Liver (tissue), 3 donors: ENCODE results near the gene PTGR1.

Experiments used
- FOXA1 ChIP-seq: IDR thresholded peaks from 2 replicates; pipeline ENCODE4 v1.6.1; 2016; ENCODE audit warnings: antibody characterized with exemption
- JUND ChIP-seq, 2 donors: IDR thresholded peaks; 2 replicates each; pipeline ENCODE4 v1.6.1; 2016; ENCODE audit warnings: antibody characterized with exemption in 2 of 2
- RAD21 ChIP-seq, 2 donors: IDR thresholded peaks; 2 replicates each; pipeline ENCODE4 v1.6.1; 2016; ENCODE audit warnings: antibody characterized with exemption in 2 of 2, mild to moderate bottlenecking in 2 of 2
- REST ChIP-seq: IDR thresholded peaks from 2 replicates; pipeline ENCODE4 v1.6.1; 2016; ENCODE audit warnings: antibody characterized with exemption, mild to moderate bottlenecking
- SP1 ChIP-seq: IDR thresholded peaks from 2 replicates; pipeline ENCODE4 v1.6.1; 2018; ENCODE audit warnings: antibody characterized with exemption, mild to moderate bottlenecking
- TAF1 ChIP-seq: conservative IDR thresholded peaks from 2 replicates; pipeline ENCODE4 v1.6.1; 2016; ENCODE audit warnings: antibody characterized with exemption, mild to moderate bottlenecking
- YY1 ChIP-seq: IDR thresholded peaks from 2 replicates; pipeline ENCODE4 v1.6.1; 2016; ENCODE audit warnings: antibody characterized with exemption, mild to moderate bottlenecking
- TF ChIP-seq, protein P1 (sequence below): fragments of 150-350 bp; IDR thresholded peaks from 2 replicates; pipeline ENCODE4 v1.5.1; 2017; ENCODE audit warnings: improper control_type of control experiment, low read depth, low read length; ENCODE audit not compliant: missing input control
- donor health status: healthy.
- donor health status: healthy.

DNA sequence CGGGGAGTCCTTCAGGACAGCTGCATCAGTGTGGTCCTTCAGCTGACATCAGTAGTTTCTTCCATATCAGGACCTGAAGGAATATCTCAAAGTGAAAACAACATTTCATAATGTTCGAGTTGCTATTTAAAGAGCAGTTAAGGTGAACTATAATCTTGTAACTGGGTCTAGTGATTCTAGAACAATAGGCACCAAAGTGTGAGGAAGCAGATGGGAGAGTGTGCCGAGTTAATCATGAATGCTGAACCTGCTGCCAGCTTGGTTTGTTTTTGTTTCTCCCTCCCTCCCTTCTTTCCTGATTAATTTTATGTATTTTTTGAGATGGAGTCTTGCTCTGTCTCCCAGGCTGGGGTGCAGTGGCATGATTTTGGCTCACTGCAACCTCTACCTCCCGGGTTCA is 3.6 kb upstream of the PTGR1 start:
- TF ChIP-seq, protein P1, sequence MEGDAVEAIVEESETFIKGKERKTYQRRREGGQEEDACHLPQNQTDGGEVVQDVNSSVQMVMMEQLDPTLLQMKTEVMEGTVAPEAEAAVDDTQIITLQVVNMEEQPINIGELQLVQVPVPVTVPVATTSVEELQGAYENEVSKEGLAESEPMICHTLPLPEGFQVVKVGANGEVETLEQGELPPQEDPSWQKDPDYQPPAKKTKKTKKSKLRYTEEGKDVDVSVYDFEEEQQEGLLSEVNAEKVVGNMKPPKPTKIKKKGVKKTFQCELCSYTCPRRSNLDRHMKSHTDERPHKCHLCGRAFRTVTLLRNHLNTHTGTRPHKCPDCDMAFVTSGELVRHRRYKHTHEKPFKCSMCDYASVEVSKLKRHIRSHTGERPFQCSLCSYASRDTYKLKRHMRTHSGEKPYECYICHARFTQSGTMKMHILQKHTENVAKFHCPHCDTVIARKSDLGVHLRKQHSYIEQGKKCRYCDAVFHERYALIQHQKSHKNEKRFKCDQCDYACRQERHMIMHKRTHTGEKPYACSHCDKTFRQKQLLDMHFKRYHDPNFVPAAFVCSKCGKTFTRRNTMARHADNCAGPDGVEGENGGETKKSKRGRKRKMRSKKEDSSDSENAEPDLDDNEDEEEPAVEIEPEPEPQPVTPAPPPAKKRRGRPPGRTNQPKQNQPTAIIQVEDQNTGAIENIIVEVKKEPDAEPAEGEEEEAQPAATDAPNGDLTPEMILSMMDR: no peak
- TF ChIP-seq YY1 (no peak), TAF1 (no peak), JUND (IDR thresholded peaks at IDR 0.05) (no peak), FOXA1 (no peak), REST (no peak), SP1 (no peak), RAD21 (IDR thresholded peaks at IDR 0.05) (no peak)
